H1 (cell line): ENCODE results near the gene CA9. TPM values are rescaled to one million over a fixed set of nuclear protein-coding genes. Genes with fewer than 3 reads are reported as not detected.

Experiments
- HDAC6 ChIP-seq: IDR thresholded peaks from one replicate; pipeline ENCODE4 v1.7.1; 2012; ENCODE audit warnings: low read depth, mild to moderate bottlenecking, inconsistent platforms, low read length, moderate library complexity
- RBBP5 ChIP-seq: IDR thresholded peaks from 2 replicates; pipeline ENCODE4 v1.7.1; 2012; ENCODE audit warnings: low read depth, mild to moderate bottlenecking, inconsistent platforms, low read length, moderate library complexity, borderline replicate concordance
- polyA plus RNA-seq, 7 experiments: library from polyadenylated mRNA; depleted of rRNA in 3 of 7; stranded (reverse) in 5 of 7; unstranded in 2 of 7; fragments of >200 nt in 5 of 7; fragments of 200-250 nt in 2 of 7; gene quantifications; 1 replicate in 5 of 7; 2 replicates in 1 of 7; 4 replicates in 1 of 7; pipeline versions ENCODE4 v1.2.1 to v1.2.3, GENCODE V29; 2011 to 2013; ENCODE audit warnings: missing spikeins in 2 of 7, mixed read lengths in 2 of 7
- total RNA-seq: library from RNA; stranded (reverse); fragmentation: NEBNext Ultra II Directional; extraction: Animal tissue kit (Norgen Biotek cat#: 25700); gene quantifications from 2 replicates; pipeline ENCODE4 v1.2.1, GENCODE V29; 2021

Gene CA9
- total and polyA plus RNA-seq, 2 of the 8 experiments (the other 6 are each of a cell fraction or from before 2014, with no cell fraction given), result 1.3 to 1.8 TPM

GRCh38 chr9:35713578-35713977 is 39.9 kb downstream of the CA9 start (continued):
- TF ChIP-seq HDAC6, result no peak
- no peak for TF ChIP-seq RBBP5
